Fibroblast of lung (primary cell): ENCODE results near the gene RAD23B. TPM values are rescaled to one million over a fixed set of nuclear protein-coding genes. Genes with fewer than 3 reads are reported as not detected.

ENCODE experiments used
- DNase-seq, 2 donors: peaks; one replicate each; pipeline versions ENCODE4 v3.0.0 to v3.0.0-alpha.2; 2010; ENCODE audit warnings: low read depth in 2 of 2
- H2AFZ ChIP-seq: 2 replicates; pipeline ENCODE4 v1.5.1; 2012; ENCODE audit warnings: low read length, control low read depth, inconsistent platforms
- H3K27ac ChIP-seq: 2 replicates; pipeline ENCODE4 v1.5.1; 2011; ENCODE audit warnings: low read length, control low read depth; ENCODE audit not compliant: insufficient read depth
- H3K27me3 ChIP-seq: 2 replicates; pipeline ENCODE4 v1.5.1; 2011; ENCODE audit warnings: mild to moderate bottlenecking, low read length; ENCODE audit not compliant: control insufficient read depth, insufficient read depth
- H3K36me3 ChIP-seq: 2 replicates; pipeline ENCODE4 v1.5.1; 2011; ENCODE audit warnings: low read length; ENCODE audit not compliant: control insufficient read depth, insufficient read depth
- H3K4me1 ChIP-seq: 2 replicates; pipeline ENCODE4 v1.5.1; 2011; ENCODE audit warnings: low read length; ENCODE audit not compliant: control insufficient read depth, insufficient read depth; ENCODE audit errors: extremely low read depth
- H3K4me2 ChIP-seq: 2 replicates; pipeline ENCODE4 v1.5.1; 2011; ENCODE audit warnings: low read length, control low read depth; ENCODE audit not compliant: insufficient read depth; ENCODE audit errors: extremely low read depth
- H3K4me3 ChIP-seq, 4 experiments: fragments of 200-600 bp in 1 of 4; sonication (generic) in 1 of 4; replicated peaks in 1 of 4; 2 replicates each; pipeline ENCODE4 v1.5.1; 2011 to 2016; ENCODE audit warnings: low read length in 4 of 4, low read depth in 3 of 4, mild to moderate bottlenecking in 3 of 4, control low read depth in 2 of 4, inconsistent platforms in 1 of 4, mixed read lengths in 1 of 4; ENCODE audit not compliant: insufficient read depth in 1 of 4; ENCODE audit errors: control extremely low read depth in 1 of 4
- H3K79me2 ChIP-seq: 2 replicates; pipeline ENCODE4 v1.5.1; 2012; ENCODE audit warnings: mild to moderate bottlenecking, low read length, inconsistent platforms; ENCODE audit not compliant: control insufficient read depth, insufficient read depth
- H3K9ac ChIP-seq: 2 replicates; pipeline ENCODE4 v1.5.1; 2011; ENCODE audit warnings: mild to moderate bottlenecking, low read length, control low read depth; ENCODE audit not compliant: insufficient read depth
- H3K9me3 ChIP-seq: 2 replicates; pipeline ENCODE4 v1.5.1; 2012; ENCODE audit warnings: low read depth, low read length; ENCODE audit not compliant: control insufficient read depth, insufficient read depth
- H4K20me1 ChIP-seq: 2 replicates; pipeline ENCODE4 v1.5.1; 2011; ENCODE audit warnings: low read length; ENCODE audit not compliant: control insufficient read depth, insufficient read depth; ENCODE audit errors: extremely low read depth
- CTCF ChIP-seq, 2 donors: IDR thresholded peaks in 1 of 2; conservative IDR thresholded peaks in 1 of 2; 1 replicate in 1 of 2; 2 replicates in 1 of 2; pipeline ENCODE4 v1.5.1; 2011 to 2012; ENCODE audit warnings: low read length in 2 of 2, control low read depth in 1 of 2, inconsistent platforms in 1 of 2, low read depth in 1 of 2, mild to moderate bottlenecking in 1 of 2
- EZH2 ChIP-seq: IDR thresholded peaks from 2 replicates; pipeline ENCODE4 v1.5.1; 2012; ENCODE audit warnings: low read length, control low read depth, mild to moderate bottlenecking; ENCODE audit errors: missing control alignments
- polyA plus RNA-seq, 2 donors: library from polyadenylated mRNA; depleted of rRNA in 1 of 2; stranded (reverse) in 1 of 2; unstranded in 1 of 2; fragments of >200 nt; gene quantifications; 2 replicates each; pipeline ENCODE4 v1.2.1, GENCODE V29; 2011 to 2012; ENCODE audit warnings: missing spikeins in 1 of 2
- total RNA-seq: library from RNA; depleted of rRNA; stranded (reverse); fragments of >200 nt; gene quantifications from 2 replicates; pipeline ENCODE4 v1.2.1, GENCODE V29; 2014

RAD23B gene
- total and polyA plus RNA-seq, 2 donors (not counting 1 experiment from before 2014, with no cell fraction given) = 156 to 607 TPM

- Histone ChIP-seq H3K9ac (no peak overlapping the region), H3K79me2 (peaks cover 67% of the 10 kb centered on the region), H3K27me3 (no peaks in the 10 kb centered on the region), H3K4me1 (no peaks in the 10 kb centered on the region), H4K20me1 (no peaks in the 10 kb centered on the region), H3K36me3 (peaks cover 12% of the 10 kb centered on the region), H3K4me3 (no peak overlapping the region), H2AFZ (no peak overlapping the region), H3K9me3 (no peaks in the 10 kb centered on the region), H3K27ac (no peak overlapping the region), H3K4me2 (no peak overlapping the region)
- TF ChIP-seq EZH2 (no peak), CTCF (conservative IDR thresholded peaks at IDR 0.05 in 1 of 2, IDR thresholded peaks at IDR 0.05 in 1 of 2; ENCODE audit: low read depth in 1 of 2, low read length in 2 of 2) (no peak)
- DNase-seq = no peak
Observed at GRCh38 chr9:107323836-107324585, 40.9 kb downstream of the RAD23B start.

GRCh38 chr9:107325842-107326241, 42.8 kb downstream of the RAD23B start:
- no peak for DNase-seq
- Histone ChIP-seq H2AFZ (no peak overlapping the region), H3K27me3 (no peaks in the 10 kb centered on the region), H3K4me1 (no peaks in the 10 kb centered on the region), H3K36me3 (peaks cover 12% of the 10 kb centered on the region), H3K9ac (no peak overlapping the region), H4K20me1 (peaks cover 1% of the 10 kb centered on the region), H3K4me3 (no peak overlapping the region), H3K27ac (no peak overlapping the region), H3K79me2 (peaks cover 53% of the 10 kb centered on the region), H3K9me3 (no peaks in the 10 kb centered on the region), H3K4me2 (no peak overlapping the region)
- TF ChIP-seq EZH2 (no peak), CTCF (conservative IDR thresholded peaks at IDR 0.05 in 1 of 2, IDR thresholded peaks at IDR 0.05 in 1 of 2; ENCODE audit: low read depth in 1 of 2, low read length in 2 of 2) (no peak)

GRCh38 chr9:107328510-107328909, 45.4 kb downstream of the RAD23B start:
- H3K79me2 ChIP-seq = peaks cover 45% of the 10 kb centered on the region

More at GRCh38 chr9:107328510-107328909, 45.4 kb downstream of the RAD23B start:
- Histone ChIP-seq H3K36me3 (peaks cover 16% of the 10 kb centered on the region), H3K27me3 (no peaks in the 10 kb centered on the region), H3K9me3 (no peaks in the 10 kb centered on the region), H3K4me3 (no peak overlapping the region), H4K20me1 (peaks cover 1% of the 10 kb centered on the region), H3K9ac (no peak overlapping the region), H3K27ac (no peak overlapping the region), H3K4me1 (no peaks in the 10 kb centered on the region), H3K4me2 (no peak overlapping the region), H2AFZ (no peak overlapping the region)
- TF ChIP-seq CTCF (conservative IDR thresholded peaks at IDR 0.05 in 1 of 2, IDR thresholded peaks at IDR 0.05 in 1 of 2; ENCODE audit: low read depth in 1 of 2, low read length in 2 of 2) (no peak), EZH2 (no peak)
- DNase-seq = no peak
